Measurements from ENCODE around the gene TPK1. TPM values are rescaled to one million over a fixed set of nuclear protein-coding genes. Genes with fewer than 3 reads are reported as not detected.

Gene TPK1
- total RNA-seq, 2 donors from 2014 or later: 19.9 to 20.6 TPM

- Mint-ChIP-seq H3K36me3 (ENCODE audit: low read depth) (peaks cover 8% of the 10 kb centered on the region), H3K4me3 (no peak overlapping the region), H3K27ac (no peak overlapping the region), H3K9me3 (no peaks in the 10 kb centered on the region), H3K4me1 (no peaks in the 10 kb centered on the region), H3K27me3 (no peaks in the 10 kb centered on the region)
- ATAC-seq (replicated peaks): no peak
These were observed 286.0 kb downstream of the TPK1 start for GRCh38 chr7:144549861-144550260.

- H3K4me1 Mint-ChIP-seq: no peaks in the 10 kb centered on the region
- H3K4me3 Mint-ChIP-seq: no peak overlapping the region
- no peaks in the 10 kb centered on the region for H3K9me3 Mint-ChIP-seq
- H3K27me3 Mint-ChIP-seq: no peaks in the 10 kb centered on the region
- no peak overlapping the region for H3K27ac Mint-ChIP-seq
- ATAC-seq (replicated peaks): no peak
- H3K36me3 Mint-ChIP-seq (ENCODE audit: low read depth): peaks cover 8% of the 10 kb centered on the region
These were observed 287.3 kb downstream of the TPK1 start for GRCh38 chr7:144548556-144548955.

DNA sequence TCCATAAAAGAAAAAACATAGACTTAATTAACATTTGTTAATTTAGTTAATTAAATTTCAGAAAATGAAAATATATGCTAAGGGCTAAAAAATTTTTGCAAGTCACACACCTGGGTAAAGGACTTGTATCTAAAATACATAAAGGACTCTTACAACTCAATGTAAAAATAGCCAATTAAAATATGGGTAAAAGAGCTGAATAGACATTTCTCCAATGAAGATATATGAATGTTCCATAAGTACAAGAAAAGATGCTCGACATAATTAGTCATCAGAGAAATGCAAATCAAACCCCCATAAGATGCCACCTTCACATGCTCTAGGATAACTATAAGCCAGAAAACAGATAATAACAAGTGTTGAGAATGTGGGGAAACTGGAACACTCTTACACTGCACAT, 288.0 kb downstream of the TPK1 start:
- ATAC-seq (replicated peaks): no peak
- Mint-ChIP-seq H3K27me3 (no peaks in the 10 kb centered on the region), H3K36me3 (ENCODE audit: low read depth) (peaks cover 12% of the 10 kb centered on the region), H3K4me1 (no peaks in the 10 kb centered on the region), H3K4me3 (no peak overlapping the region), H3K27ac (no peak overlapping the region), H3K9me3 (no peaks in the 10 kb centered on the region)

DNA sequence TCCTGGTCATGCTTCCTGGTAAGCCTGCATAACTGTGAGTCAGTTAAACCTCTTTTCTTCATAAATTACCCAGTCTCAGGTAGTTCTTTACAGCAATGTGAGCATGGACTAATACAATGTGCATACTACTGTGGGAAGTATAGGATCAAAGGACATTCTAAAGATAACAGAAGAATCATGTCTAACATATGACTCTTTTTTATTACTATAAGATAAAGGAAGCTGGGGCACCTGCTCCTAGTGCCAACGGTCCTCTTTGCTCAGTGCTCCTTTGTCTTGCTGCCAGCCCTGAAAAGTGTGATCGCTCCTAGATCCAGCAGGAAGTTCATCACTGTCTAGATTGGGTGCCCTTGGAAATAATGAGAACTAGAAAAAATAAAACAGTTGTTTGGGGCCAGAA, 289.1 kb downstream of the TPK1 start:
- no peak overlapping the region for H3K27ac Mint-ChIP-seq
- H3K4me1 Mint-ChIP-seq: no peaks in the 10 kb centered on the region
- no peak overlapping the region for H3K4me3 Mint-ChIP-seq
- H3K36me3 Mint-ChIP-seq (ENCODE audit: low read depth): peaks cover 18% of the 10 kb centered on the region
- no peaks in the 10 kb centered on the region for H3K9me3 Mint-ChIP-seq
- ATAC-seq (replicated peaks): no peak
- no peaks in the 10 kb centered on the region for H3K27me3 Mint-ChIP-seq

DNA sequence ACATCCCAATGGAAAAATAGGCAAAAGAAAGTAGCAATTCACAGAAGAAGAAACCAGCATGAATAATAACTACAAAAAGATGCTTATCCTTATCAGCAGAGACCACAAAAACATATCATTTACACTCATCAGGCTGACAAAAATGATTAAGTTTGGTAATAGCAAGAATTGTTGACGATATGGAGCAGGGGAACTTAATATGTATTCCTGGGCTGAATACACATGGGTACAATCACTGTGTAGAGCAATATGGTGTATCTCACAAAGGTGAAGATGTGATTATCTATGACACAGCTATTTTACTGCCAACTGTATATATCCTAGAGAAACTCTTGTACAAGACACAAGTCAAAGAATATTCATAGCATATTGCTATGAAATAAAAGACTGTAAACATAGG, 290.5 kb downstream of the TPK1 start:
- Mint-ChIP-seq H3K36me3 (ENCODE audit: low read depth) (peaks cover 18% of the 10 kb centered on the region), H3K4me1 (no peaks in the 10 kb centered on the region), H3K9me3 (no peaks in the 10 kb centered on the region), H3K27me3 (no peaks in the 10 kb centered on the region), H3K27ac (no peak overlapping the region), H3K4me3 (no peak overlapping the region)
- ATAC-seq (replicated peaks): no peak

- Mint-ChIP-seq H3K27ac (no peak overlapping the region), H3K36me3 (ENCODE audit: low read depth) (peaks cover 15% of the 10 kb centered on the region)
These were observed 301.0 kb downstream of the TPK1 start for GRCh38 chr7:144534655-144535395.

DNA sequence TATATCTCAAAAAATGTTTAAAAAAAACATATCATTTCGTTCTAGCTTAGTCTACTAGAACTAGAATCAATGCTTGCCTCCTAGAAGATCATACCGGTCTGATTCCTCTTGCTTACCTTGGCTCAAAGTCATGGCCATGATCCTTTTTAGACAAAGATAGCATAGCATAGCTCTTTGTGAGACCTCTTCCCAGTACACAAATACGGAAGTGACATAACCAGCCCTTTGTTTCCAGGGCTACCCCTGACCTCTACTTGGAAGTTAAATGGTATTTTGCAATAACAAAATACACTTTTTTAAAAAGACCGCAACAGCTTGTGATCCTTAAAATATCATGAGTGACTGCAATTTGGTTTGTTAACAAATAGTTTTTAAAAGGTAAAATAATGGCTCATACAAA, 301.7 kb downstream of the TPK1 start:
- Mint-ChIP-seq H3K27ac (no peak overlapping the region), H3K9me3 (no peaks in the 10 kb centered on the region), H3K27me3 (no peaks in the 10 kb centered on the region), H3K4me3 (no peak overlapping the region), H3K36me3 (ENCODE audit: low read depth) (peaks cover 15% of the 10 kb centered on the region), H3K4me1 (peaks cover 3% of the 10 kb centered on the region)
- ATAC-seq (replicated peaks): no peak

More at GRCh38 chr7:144534655-144535395, 301.0 kb downstream of the TPK1 start:
- ATAC-seq (replicated peaks): no peak
- Mint-ChIP-seq H3K9me3 (no peaks in the 10 kb centered on the region), H3K4me3 (no peak overlapping the region), H3K4me1 (peaks cover 3% of the 10 kb centered on the region), H3K27me3 (no peaks in the 10 kb centered on the region)

DNA sequence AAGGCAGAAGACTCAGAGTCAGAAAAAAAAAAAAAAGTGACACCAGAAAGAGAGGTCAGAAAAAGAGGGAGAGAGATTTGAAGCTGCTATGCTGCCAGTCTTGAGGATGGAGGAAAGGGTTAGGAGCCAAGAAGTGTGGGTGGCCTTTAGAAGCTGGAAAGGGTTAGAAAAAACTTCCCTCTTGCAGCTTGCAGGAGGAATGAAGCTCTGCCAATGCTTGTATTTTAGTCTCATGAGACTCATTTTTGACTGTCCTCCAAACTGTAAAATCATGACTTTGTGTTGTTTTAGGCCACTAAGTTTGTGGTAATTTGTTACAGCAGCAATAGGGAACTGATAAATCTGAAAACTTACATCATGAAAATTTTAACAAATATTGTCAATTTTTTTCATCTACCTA, 304.7 kb downstream of the TPK1 start:
- no peak for ATAC-seq (replicated peaks)
- H3K27ac Mint-ChIP-seq: no peak overlapping the region
- H3K9me3 Mint-ChIP-seq: no peaks in the 10 kb centered on the region
- H3K4me3 Mint-ChIP-seq: no peak overlapping the region
- H3K27me3 Mint-ChIP-seq: no peaks in the 10 kb centered on the region
- peaks cover 15% of the 10 kb centered on the region for H3K36me3 Mint-ChIP-seq (ENCODE audit: low read depth)
- peaks cover 3% of the 10 kb centered on the region for H3K4me1 Mint-ChIP-seq

- ATAC-seq (replicated peaks): peak; percentile 67
- Mint-ChIP-seq H3K9me3 (no peaks in the 10 kb centered on the region), H3K36me3 (ENCODE audit: low read depth) (peaks cover 15% of the 10 kb centered on the region), H3K4me1 (peaks cover 3% of the 10 kb centered on the region), H3K4me3 (no peak overlapping the region), H3K27ac (no peak overlapping the region), H3K27me3 (no peaks in the 10 kb centered on the region)
These were observed 306.5 kb downstream of the TPK1 start for GRCh38 chr7:144529269-144529926.

DNA sequence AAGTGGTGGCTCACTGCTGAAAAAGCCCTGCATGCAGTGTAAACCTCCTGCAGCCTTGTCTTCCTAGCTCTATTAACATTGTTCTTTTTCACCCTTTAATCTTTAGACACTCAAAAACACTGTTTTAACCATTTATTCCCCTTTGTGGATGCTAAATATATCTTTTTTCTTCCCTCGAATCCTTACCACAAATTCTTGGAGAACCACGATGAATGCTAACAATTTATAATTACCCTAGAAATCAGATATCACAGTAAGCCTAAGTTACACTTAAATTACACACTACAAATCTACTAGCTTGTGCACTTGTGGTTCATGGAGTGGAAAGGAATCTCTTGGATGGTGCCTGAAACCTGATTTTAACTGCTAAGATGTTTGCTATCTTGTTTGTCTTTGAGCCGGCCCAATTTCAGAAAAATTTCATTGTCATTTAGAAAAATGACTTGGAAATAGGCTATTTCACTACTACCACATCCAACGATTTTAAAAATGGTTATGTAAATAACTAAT, 307.3 kb downstream of the TPK1 start:
- Mint-ChIP-seq H3K27ac (no peak overlapping the region), H3K4me3 (no peak overlapping the region), H3K4me1 (peaks cover 3% of the 10 kb centered on the region), H3K9me3 (no peaks in the 10 kb centered on the region), H3K36me3 (ENCODE audit: low read depth) (peaks cover 15% of the 10 kb centered on the region), H3K27me3 (no peaks in the 10 kb centered on the region)
- ATAC-seq (replicated peaks): no peak

GRCh38 chr7:144527051-144527471, 308.8 kb downstream of the TPK1 start:
- H3K9me3 Mint-ChIP-seq: no peaks in the 10 kb centered on the region
- no peaks in the 10 kb centered on the region for H3K27me3 Mint-ChIP-seq
- H3K4me1 Mint-ChIP-seq: peaks cover 3% of the 10 kb centered on the region
- no peak overlapping the region for H3K4me3 Mint-ChIP-seq
- no peak for ATAC-seq (replicated peaks)
- no peak overlapping the region for H3K27ac Mint-ChIP-seq
- H3K36me3 Mint-ChIP-seq (ENCODE audit: low read depth): peaks cover 15% of the 10 kb centered on the region

DNA sequence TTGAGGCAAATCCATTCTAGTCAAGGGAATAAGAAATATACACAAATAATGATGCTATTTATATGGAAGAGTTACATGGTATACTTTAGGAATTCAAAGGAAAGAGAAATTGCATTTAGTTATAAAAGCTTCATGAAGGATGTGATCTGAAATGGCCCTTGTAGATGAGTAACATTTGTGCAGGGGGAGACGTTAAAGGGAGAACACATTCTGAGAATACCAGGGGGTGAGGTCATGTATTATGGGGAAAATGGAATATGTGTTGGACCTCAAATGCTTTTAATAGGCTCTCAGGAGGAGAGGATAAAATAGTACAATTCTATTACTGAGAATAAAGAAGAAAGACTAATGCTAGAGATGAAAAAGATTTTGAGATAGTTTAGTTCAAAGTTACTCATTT, 309.9 kb downstream of the TPK1 start:
- Mint-ChIP-seq H3K27ac (no peak overlapping the region), H3K4me3 (no peak overlapping the region), H3K27me3 (no peaks in the 10 kb centered on the region), H3K36me3 (ENCODE audit: low read depth) (peaks cover 6% of the 10 kb centered on the region), H3K9me3 (no peaks in the 10 kb centered on the region), H3K4me1 (peaks cover 3% of the 10 kb centered on the region)
- ATAC-seq (replicated peaks): no peak

- Mint-ChIP-seq H3K4me3 (no peak overlapping the region), H3K27me3 (no peaks in the 10 kb centered on the region), H3K9me3 (no peaks in the 10 kb centered on the region), H3K4me1 (no peaks in the 10 kb centered on the region), H3K36me3 (ENCODE audit: low read depth) (no peaks in the 10 kb centered on the region), H3K27ac (no peak overlapping the region)
- ATAC-seq (replicated peaks): no peak
These were observed 311.6 kb downstream of the TPK1 start for GRCh38 chr7:144524271-144524670.

DNA sequence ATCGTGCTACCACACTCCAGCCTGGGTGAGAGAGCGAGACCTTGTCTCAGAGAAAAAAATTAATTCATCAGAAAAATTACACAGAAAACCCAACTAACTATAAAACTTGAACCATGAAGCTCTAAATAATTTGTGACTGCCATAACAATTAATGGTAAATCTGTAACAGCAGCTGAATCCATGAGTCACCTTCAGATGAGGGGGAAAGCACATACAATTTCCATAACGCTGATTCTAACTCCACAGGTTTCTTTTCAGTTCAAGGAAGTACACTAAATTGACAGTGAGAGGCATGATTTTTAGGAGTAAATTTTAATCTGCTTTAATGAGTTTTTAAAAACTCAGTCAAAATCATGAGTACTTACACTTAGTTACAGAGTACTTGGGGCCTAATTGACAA, 312.2 kb downstream of the TPK1 start:
- Mint-ChIP-seq H3K27me3 (no peaks in the 10 kb centered on the region), H3K4me1 (no peaks in the 10 kb centered on the region), H3K27ac (no peak overlapping the region), H3K4me3 (no peak overlapping the region), H3K9me3 (no peaks in the 10 kb centered on the region), H3K36me3 (ENCODE audit: low read depth) (no peaks in the 10 kb centered on the region)
- no peak for ATAC-seq (replicated peaks)

DNA sequence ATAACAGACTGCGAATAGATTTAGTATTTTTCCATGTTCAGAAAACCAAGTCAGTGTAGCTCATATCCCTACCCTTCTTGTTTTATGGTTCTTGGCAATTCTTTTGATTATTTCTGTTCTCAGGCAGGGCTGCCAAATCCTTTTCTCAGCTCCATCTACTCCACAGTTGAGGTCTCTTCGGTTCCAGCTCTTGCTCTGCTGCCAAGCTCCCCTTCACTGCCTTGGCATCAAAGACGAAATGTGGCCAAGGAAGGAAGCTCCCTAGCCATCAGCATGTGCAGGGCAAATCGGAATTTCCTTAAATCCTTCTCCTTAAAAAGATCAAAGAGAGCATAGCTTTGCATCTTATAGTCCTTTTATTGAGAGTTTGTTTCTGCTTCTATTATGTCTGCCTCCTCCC, 315.9 kb downstream of the TPK1 start:
- Mint-ChIP-seq H3K36me3 (ENCODE audit: low read depth) (no peaks in the 10 kb centered on the region), H3K27me3 (no peaks in the 10 kb centered on the region), H3K4me1 (peaks cover 5% of the 10 kb centered on the region), H3K4me3 (no peak overlapping the region), H3K27ac (no peak overlapping the region), H3K9me3 (no peaks in the 10 kb centered on the region)
- ATAC-seq (replicated peaks): no peak
